ENCODE data around the gene ALDH1A1.

The ALDH1A1 gene

DNA sequence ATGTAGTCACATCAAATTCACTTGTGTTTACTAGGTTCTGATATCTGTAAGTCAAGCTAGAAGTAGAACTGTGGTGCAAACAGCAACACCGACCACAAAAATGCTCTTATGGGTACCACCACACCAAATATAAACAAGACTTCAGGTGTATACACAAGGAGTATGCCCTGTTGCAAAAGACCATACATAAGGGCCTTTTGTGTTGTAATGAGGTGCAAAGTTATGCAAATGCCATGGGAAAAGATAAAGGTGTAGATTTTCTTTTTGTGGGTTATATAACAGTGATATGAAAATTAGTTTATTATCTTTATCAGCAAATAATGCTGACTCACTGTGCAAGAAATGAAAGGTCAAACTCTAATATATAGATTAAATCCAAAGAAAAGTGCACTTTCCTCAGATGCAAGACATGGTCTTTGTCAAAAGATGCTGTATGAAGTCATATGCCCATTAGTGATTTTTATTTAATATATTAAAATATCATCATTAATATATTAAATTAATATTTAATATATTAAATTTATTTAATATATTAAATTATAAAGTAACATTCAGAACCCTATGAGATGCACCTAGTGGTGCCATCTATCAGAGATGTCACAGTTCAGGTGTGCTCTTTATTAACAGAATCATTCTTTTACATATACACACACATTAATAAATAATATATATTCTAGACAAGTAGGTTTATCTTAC, 26.7 kb upstream of the ALDH1A1 start:
- DNase-seq (ENCODE audit: low spot score): no peak

DNA sequence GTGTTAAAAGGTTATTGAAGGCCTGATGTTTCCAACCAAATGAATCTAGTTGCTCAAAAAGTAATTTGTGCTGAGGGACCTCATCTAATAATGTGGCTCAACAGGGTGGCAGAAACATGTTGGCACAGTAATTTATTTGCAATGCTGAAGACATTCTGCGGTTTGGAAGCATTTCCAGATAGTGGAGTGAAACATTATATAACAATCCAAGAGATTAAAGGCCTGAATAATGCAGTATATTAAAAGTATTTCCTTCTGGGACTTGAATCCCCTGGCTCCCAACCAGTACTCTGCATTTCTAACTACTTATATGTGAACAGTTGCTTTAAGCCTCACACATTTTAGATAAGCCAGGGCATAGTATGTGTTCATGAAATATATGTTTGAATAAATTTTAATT, 25.9 kb upstream of the ALDH1A1 start:
- no peak for DNase-seq (ENCODE audit: low spot score)

- DNase-seq (ENCODE audit: low spot score): no peak
Measured at GRCh38 chr9:72977670-72978069, 24.8 kb upstream of the ALDH1A1 start.

DNA sequence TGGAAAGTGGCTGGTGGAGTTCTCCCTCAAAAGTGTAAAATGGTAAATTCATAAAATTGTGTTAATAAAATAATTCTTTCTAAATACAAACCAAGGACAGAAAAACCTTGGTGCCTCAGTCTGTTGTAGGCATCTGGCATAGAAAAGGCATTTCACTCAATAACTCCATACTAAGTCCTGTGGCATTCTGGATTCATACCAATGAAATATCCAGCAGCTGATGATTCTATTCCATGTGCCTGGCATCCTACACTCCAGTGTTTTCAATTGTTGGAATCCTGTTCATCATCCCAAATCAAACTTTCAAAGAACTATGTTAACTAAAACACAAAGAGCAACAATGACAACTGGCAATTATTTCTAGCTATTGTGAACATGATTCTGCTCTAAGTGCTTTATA, 21.6 kb upstream of the ALDH1A1 start:
- DNase-seq (ENCODE audit: low spot score): no peak

DNA sequence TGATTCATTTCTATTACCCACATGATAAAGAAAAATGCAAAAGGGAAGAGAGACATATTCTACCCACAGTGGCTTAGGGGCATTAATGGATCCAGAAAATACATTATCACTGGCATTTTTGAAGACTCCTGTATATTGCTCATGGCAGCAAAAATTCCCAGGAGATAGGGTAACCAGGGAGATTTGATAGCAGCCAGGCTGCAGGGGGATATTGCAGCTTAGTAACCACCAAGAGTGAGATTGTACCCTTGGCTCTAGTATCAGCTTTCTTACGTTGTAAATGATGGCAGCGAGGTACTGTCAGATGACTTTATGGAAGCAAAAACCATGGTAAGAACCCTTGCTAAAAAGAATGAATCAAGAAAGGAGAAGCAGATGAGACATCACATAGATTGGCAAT, 19.8 kb upstream of the ALDH1A1 start:
- DNase-seq (ENCODE audit: low spot score): no peak

DNA sequence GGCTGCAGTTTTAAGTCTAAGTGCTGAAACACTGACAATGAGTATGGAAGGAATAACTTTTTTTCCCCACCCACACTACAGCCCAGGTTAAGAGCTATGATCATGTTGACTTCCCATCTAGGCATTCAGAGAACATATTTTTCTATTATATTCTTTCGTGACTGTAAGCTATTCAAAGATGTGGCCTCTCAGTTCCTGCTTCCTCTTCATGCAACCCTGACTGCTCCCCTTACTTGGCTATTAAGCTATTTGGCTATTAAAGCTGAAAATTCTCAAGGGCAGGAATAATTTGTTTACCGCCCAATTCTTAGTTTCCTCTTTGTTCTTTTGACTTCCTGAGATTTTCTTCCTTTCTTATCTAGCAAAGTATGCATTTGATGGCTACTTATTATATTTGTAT, 18.6 kb upstream of the ALDH1A1 start:
- no peak for DNase-seq (ENCODE audit: low spot score)

GRCh38 chr9:72960446-72960845, 7.6 kb upstream of the ALDH1A1 start:
- DNase-seq (ENCODE audit: low spot score): no peak

DNA sequence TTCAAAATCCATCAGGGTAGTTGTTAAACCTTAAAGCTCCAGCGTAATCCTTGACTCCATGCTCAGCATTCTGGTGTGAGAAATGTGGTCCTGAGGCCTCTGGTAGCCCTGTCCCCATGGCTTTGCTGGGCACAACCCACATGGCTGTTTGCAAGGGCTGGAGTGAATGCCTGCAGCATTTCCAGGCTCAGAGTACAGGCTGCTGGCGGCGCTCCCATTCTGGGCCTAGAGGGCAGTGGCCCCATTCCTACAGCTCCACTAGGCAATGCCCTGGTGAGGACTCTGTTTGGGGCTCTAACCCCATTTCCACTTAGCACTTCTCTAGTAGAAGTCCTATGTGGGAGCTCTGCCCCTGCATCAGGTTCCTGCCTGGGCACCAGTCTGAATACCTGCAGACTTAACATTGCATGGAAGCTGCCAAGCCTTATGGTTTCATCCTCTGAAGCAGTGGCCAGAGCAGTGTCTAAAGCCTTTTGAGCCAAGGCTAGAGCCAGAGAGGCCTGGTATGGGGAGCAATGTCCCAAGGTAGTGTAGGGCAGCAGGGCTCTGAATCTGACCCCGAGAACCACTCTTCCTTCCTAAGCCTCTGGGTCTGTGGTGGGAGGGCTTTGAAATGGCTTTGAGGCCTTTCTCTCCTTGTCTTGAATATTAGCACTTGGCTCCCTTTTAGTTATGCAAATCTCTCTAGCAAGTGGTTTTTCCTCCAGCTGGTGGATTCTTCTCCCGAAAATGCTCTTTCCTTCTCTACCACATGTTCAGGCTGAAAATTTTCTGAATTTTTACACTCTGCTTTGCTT, 5.8 kb upstream of the ALDH1A1 start:
- no peak for DNase-seq (ENCODE audit: low spot score)

GRCh38 chr9:72955571-72955970, 2.7 kb upstream of the ALDH1A1 start:
- DNase-seq (ENCODE audit: low spot score): no peak

GRCh38 chr9:72955126-72955455, 2.2 kb upstream of the ALDH1A1 start:
- no peak for DNase-seq (ENCODE audit: low spot score)

DNA sequence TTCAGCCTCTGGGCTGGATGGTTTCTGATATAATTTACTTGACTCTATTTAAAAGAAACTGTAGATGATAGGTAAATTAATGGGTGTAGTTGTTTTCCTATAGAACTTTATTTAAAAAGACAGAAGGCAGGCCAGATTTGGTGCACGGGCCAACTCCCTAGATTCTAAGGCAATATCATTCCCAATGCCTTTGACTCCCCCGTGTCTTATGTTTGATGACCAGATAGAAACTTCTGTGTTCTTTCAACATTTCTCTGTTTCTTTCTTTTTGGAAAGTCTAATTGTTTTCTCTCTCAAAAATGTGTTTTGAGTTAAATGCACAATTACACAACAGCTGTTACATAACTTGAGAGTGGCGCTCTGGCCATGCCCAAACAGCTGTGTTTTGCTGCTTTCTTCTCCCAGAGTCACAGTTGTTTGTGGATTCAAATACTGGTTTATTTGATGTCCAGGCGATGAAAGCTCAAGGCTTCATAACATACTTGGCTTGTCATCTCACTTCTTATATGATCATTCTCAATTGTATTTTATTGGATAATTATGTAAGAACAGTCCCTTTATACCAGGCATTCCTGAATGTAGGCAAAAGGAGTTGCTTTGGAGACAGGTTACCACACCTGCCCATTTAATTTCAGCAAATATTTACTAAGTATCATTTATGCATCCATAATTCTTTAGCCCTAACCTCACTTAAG, 1.7 kb upstream of the ALDH1A1 start:
- no peak for DNase-seq (ENCODE audit: low spot score)

DNA sequence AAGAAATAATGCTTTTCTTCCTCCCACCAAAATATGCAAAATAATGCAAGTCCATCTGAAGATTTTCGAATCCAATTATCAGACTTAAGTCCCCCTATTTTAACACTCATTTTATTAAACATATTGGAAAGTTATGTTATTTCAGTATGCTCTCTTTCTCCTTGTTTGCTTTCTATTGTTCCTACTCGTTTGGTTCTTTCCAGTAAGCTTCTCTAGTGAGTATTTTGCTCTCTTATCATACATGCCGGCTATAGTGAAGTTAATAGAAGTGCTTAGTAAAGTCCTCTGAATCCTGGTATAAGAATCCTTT, 517 bp downstream of the ALDH1A1 start:
- no peak for DNase-seq (ENCODE audit: low spot score)

GRCh38 chr9:72951520-72952380, 1.1 kb downstream of the ALDH1A1 start:
- no peak for DNase-seq (ENCODE audit: low spot score)

DNA sequence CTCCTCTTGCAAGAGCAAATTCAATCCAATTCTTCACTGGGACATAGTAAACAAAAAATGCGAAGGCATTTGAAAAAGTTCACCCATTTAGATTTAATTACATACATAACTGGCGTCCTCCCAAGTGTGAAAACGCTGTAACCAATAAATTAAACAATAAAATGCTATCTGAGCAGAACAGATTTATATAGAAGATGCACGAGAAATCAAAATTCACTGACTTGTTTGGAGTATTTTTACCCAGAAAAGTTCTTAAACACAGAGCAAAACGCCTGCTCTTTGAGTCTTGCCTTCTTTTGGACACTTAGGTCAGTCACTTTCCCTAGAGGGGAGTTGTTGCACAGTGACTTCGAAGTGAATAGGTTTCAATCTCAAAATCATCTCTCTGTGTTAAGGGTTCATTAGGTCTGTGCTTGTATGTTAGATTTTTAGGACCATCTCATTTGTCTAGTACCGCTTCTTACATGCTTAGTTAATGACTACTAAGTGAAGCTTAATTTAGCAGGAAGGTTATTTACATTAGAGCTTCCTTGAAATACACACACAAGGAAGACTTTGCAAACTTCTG, 1.9 kb downstream of the ALDH1A1 start:
- DNase-seq (ENCODE audit: low spot score): no peak

GRCh38 chr9:72949918-72950325, 2.9 kb downstream of the ALDH1A1 start:
- no peak for DNase-seq (ENCODE audit: low spot score)

DNA sequence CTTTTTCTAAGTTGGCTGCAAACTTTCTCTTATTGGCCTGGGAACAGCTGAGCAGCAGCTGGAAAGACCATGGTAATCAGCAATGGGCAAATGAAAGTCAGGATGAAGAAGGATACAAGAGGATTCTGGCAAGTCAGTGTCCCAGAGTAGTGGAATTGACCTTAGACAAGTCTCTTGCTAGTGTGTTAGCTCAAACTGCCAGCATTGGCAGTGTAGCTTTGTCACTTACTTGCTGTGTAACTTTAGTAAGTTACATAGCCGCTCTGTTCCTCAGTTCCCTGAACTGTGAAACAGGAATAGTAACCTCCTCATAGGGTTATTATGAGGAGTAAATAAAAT, 3.6 kb downstream of the ALDH1A1 start:
- DNase-seq (ENCODE audit: low spot score): no peak

GRCh38 chr9:72948575-72949243, 4.1 kb downstream of the ALDH1A1 start:
- no peak for DNase-seq (ENCODE audit: low spot score)

DNA sequence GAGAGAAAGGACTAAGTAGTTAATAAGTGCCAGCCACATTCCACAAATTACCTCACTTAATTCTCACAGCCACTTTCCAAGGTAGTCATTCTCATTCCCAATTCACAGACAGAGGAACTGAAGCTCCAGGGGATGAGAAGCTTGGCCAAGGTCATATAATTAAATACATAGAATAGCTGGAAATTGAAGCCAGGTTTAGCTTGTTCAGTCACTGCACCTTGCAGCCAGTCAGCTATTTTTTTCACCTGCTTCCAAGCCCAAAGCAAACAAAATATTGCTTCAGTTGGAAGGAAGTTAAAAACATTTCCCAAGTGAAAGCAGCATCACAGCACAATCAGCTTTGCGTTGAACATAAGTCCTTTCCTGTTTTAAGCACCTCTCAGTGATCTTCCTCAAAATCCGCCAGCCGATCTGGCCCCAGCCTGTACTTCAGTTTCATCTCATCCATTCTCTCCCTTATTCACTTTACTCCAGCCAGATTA, 4.8 kb downstream of the ALDH1A1 start:
- no peak for DNase-seq (ENCODE audit: low spot score)

GRCh38 chr9:72946821-72947220, 6.0 kb downstream of the ALDH1A1 start:
- DNase-seq (ENCODE audit: low spot score): no peak

GRCh38 chr9:72946318-72946717, 6.5 kb downstream of the ALDH1A1 start:
- no peak for DNase-seq (ENCODE audit: low spot score)

DNA sequence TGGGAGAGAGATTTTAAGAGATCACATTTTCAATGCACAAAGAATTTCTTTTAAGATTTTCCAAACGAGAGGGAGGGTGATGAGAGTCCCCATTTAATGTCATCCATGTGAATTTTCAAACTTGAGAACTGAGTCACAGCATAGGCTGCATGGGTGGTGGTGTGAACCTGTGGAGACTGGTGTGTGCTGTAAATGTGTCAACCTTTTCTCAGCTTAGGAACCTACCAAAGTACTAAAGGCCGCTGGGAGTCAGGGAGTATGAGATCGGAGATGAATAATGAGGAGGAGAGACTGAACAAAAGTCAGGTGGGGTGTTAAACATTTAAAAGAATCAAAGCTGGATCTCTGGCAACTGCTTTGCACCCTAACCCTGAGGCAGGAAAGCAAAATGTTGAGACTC, 7.5 kb downstream of the ALDH1A1 start:
- no peak for DNase-seq (ENCODE audit: low spot score)

All from CD4-positive, alpha-beta T cell treated with Interleukin-15 for 4 hours (primary cell).